Tibial nerve (tissue), 4 donors: Measurements from ENCODE around the gene SALL4. TPM values are rescaled to one million over a fixed set of nuclear protein-coding genes. Genes with fewer than 3 reads are reported as not detected.
"Not testable (repeated sequence)": the region's sequence is repeated elsewhere in the genome, so short reads cannot be mapped to it uniquely, and the experiment has no call there.

Experiments
- DNase-seq, 2 donors: peaks; one replicate each; pipeline ENCODE4 v3.0.0-alpha.2; 2019; ENCODE audit warnings: low spot score in 2 of 2
- H3K27ac ChIP-seq, 4 donors: fragments of 200-600 bp; sonication (generic) in 3 of 4; one replicate each; pipeline ENCODE4 v1.5.1; 2017 to 2019; ENCODE audit warnings: mild to moderate bottlenecking in 1 of 4
- H3K27me3 ChIP-seq, 2 donors: fragments of 200-600 bp; sonication (generic) in 1 of 2; one replicate each; pipeline versions ENCODE4 v1.5.1 to v1.6.0; 2017 to 2019
- H3K36me3 ChIP-seq, 3 donors: fragments of 200-600 bp; sonication (generic); one replicate each; pipeline ENCODE4 v1.5.1; 2018 to 2019
- H3K4me1 ChIP-seq, 4 donors: fragments of 200-600 bp; sonication (generic) in 3 of 4; one replicate each; pipeline ENCODE4 v1.5.1; 2017 to 2019
- H3K4me3 ChIP-seq, 4 donors: fragments of 200-600 bp; sonication (generic) in 3 of 4; one replicate each; pipeline ENCODE4 v1.5.1; 2017 to 2019; ENCODE audit warnings: mild to moderate bottlenecking in 1 of 4, moderate library complexity in 1 of 4
- H3K9me3 ChIP-seq, 4 donors: fragments of 200-600 bp; sonication (generic) in 3 of 4; one replicate each; pipeline ENCODE4 v1.5.1; 2017 to 2019
- CTCF ChIP-seq, 5 experiments: fragments of 200-600 bp in 3 of 5; fragments of 450-650 bp in 2 of 5; sonication (generic) in 3 of 5; IDR thresholded peaks; one replicate each; pipeline ENCODE4 v1.5.1; 2016 to 2019; ENCODE audit warnings: antibody characterized with exemption in 5 of 5, mild to moderate bottlenecking in 3 of 5, moderate library complexity in 2 of 5
- EP300 ChIP-seq, 2 donors: sonication (generic); formaldehyde crosslinking; IDR thresholded peaks; one replicate each; pipeline ENCODE4 v1.6.1; 2017; ENCODE audit warnings: antibody characterized with exemption in 2 of 2, mild to moderate bottlenecking in 1 of 2
- POLR2A ChIP-seq, 2 donors: fragments of 450-650 bp; IDR thresholded peaks; one replicate each; pipeline ENCODE4 v1.6.1; 2017; ENCODE audit warnings: antibody characterized with exemption in 2 of 2, mild to moderate bottlenecking in 2 of 2, moderate library complexity in 2 of 2
- WGBS, 2 donors: methylation state at CpG; one replicate each; pipeline ENCODE4 v1.1.5; 2018; 5-methylcytosine and 5-hydroxymethylcytosine counted together
- total RNA-seq, 4 donors: library from RNA; depleted of rRNA; stranded (reverse); fragments of >200 nt; gene quantifications; one replicate each; pipeline ENCODE4 v1.1.0, GENCODE V29; 2016

SALL4 gene
- total RNA-seq, 4 donors from 2014 or later = 0.39 to 1.2 (median 0.54) TPM

- DNase-seq = no peak
- Histone ChIP-seq H3K27ac (no peak overlapping the region), H3K4me3 (no peak overlapping the region), H3K36me3 (peaks cover 0 to 11% (median 0%) of the 10 kb centered on the region in 3 donors), H3K4me1 (no peaks in the 10 kb centered on the region), H3K27me3 (peaks cover 0 to 7% of the 10 kb centered on the region in 2 donors), H3K9me3 (peaks cover 0 to 2% (median 0%) of the 10 kb centered on the region in 4 donors)
- TF ChIP-seq CTCF (IDR thresholded peaks at IDR 0.05) = no peak
- no peak for TF ChIP-seq POLR2A (IDR thresholded peaks at IDR 0.05)
- no peak for TF ChIP-seq EP300 (IDR thresholded peaks at IDR 0.05)
- 66 to 77% methylated on average over 2 of the region's 2 CpGs for WGBS, 2 donors
These were observed 12.9 kb downstream of the SALL4 start for GRCh38 chr20:51789434-51789833.

- 91 to 94% methylated on average over 14 of the region's 14 CpGs for WGBS, 2 donors
These were observed 13.5 kb downstream of the SALL4 start for GRCh38 chr20:51788822-51789221.

DNA sequence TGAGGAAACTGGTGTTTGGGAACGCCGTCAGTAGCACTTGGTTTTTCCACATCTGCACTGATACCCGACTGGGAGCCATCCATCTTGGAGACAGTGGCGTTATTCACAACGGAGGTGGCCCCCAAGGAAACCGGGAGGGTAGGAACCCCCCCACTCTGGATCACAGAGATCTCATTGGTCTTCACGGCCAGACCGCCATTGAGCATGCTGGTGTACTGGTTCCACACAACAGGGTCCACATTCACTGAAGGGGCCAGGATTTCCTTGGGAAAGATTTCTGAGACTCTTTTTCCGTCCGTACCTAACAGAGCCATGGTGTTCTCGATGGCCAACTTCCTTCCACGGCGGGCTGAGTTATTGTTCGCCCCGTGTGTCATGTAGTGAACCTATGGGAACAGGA lies 18.0 kb downstream of the SALL4 start:
- H3K27ac ChIP-seq = no peak overlapping the region
- TF ChIP-seq CTCF (IDR thresholded peaks at IDR 0.05) (no peak), POLR2A (IDR thresholded peaks at IDR 0.05) (no peak), EP300 (IDR thresholded peaks at IDR 0.05) (no peak)
- H3K4me1 ChIP-seq = no peaks in the 10 kb centered on the region
- no peak overlapping the region for H3K4me3 ChIP-seq
- WGBS, 2 donors = 88 to 95% methylated on average over 15 of the region's 15 CpGs
- peaks cover 0 to 8% (median 0%) of the 10 kb centered on the region in 4 donors for H3K9me3 ChIP-seq
- no peaks in the 10 kb centered on the region for H3K36me3 ChIP-seq
- no peak for DNase-seq
- no peaks in the 10 kb centered on the region for H3K27me3 ChIP-seq

More at GRCh38 chr20:51788822-51789221, 13.5 kb downstream of the SALL4 start:
- no peak for DNase-seq
- no peak overlapping the region for H3K4me3 ChIP-seq
- H3K36me3 ChIP-seq = peaks cover 0 to 11% (median 0%) of the 10 kb centered on the region in 3 donors
- H3K27me3 ChIP-seq = peaks cover 0 to 7% of the 10 kb centered on the region in 2 donors
- H3K4me1 ChIP-seq = no peaks in the 10 kb centered on the region
- H3K27ac ChIP-seq = no peak overlapping the region
- TF ChIP-seq EP300 (IDR thresholded peaks at IDR 0.05) (no peak), CTCF (IDR thresholded peaks at IDR 0.05) (no peak), POLR2A (IDR thresholded peaks at IDR 0.05) (no peak)
- H3K9me3 ChIP-seq = peaks cover 0 to 2% (median 0%) of the 10 kb centered on the region in 4 donors

DNA sequence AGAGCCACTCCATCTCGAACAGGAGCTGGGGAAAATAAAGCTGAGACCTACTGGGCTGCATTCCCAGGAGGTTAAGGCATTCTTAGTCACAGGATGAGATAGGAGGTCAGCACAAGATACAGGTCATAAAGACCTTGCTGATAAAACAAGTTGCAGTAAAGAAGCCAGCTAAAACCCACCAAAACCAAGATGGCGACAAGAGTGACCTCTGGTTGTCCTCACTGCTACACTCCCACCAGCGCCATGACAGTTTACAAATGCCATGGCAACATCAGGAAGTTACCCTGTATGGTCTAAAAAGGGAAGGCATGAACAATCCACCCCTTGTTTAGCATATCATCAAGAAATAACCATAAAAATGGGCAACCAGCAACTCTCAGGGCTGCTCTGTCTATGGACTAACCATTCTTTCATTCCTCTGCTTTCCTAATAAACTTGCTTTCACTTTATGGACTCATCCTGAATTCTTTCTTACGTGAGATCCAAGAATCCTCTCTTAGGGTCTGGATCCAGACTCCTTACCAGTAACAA lies 24.0 kb downstream of the SALL4 start:
- not testable (repeated sequence) for H3K27me3 ChIP-seq, DNase-seq, H3K36me3 ChIP-seq, H3K27ac ChIP-seq, H3K4me1 ChIP-seq, H3K4me3 ChIP-seq
- H3K9me3 ChIP-seq = peaks cover 0 to 19% (median 0%) of the 10 kb centered on the region in 4 donors
- 67 to 84% methylated on average over 4 of the region's 4 CpGs for WGBS, 2 donors

DNA sequence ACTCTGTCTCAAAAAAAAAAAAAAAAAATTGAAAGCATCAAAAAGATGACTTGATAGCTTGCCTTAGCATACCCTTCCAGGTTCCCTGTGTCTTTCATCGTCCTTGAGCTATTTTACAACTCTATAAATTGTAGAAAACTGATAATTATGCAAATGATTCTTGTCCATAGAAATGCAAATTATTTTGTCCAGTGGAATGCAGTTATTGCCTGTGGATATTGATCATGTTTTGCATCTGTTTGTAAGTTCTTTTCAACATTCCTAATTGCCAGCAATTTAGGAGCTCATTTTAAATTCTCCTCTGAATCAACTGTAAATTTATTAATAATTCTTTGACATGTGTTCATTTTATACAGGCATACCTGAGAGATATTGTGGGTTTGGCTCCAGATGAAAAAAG lies 27.1 kb downstream of the SALL4 start:
- TF ChIP-seq POLR2A (IDR thresholded peaks at IDR 0.05) = no peak
- no peak for TF ChIP-seq CTCF (IDR thresholded peaks at IDR 0.05)
- TF ChIP-seq EP300 (IDR thresholded peaks at IDR 0.05) = no peak
- 78 to 89% methylated on average over 1 of the region's 1 CpG for WGBS, 2 donors
- H3K27ac ChIP-seq = no peak overlapping the region
- DNase-seq = no peak
- no peaks in the 10 kb centered on the region for H3K36me3 ChIP-seq
- no peaks in the 10 kb centered on the region for H3K4me1 ChIP-seq
- no peak overlapping the region for H3K4me3 ChIP-seq
- peaks cover 0 to 19% (median 0%) of the 10 kb centered on the region in 4 donors for H3K9me3 ChIP-seq
- no peaks in the 10 kb centered on the region for H3K27me3 ChIP-seq
